HUES48 (cell line): ENCODE measurements around the gene ATXN7L2.
"Not testable (repeated sequence)": the region's sequence is repeated elsewhere in the genome, so short reads cannot be mapped to it uniquely, and the experiment has no call there.

Experiments
- H3K27ac ChIP-seq: one replicate; pipeline ENCODE4 v1.7.0; 2013; ENCODE audit warnings: low read depth, low read length, inconsistent platforms
- H3K27me3 ChIP-seq: 2 replicates; pipeline ENCODE4 v1.6.1; 2013; ENCODE audit warnings: mild to moderate bottlenecking, low read length; ENCODE audit not compliant: control insufficient read depth, insufficient read depth
- H3K36me3 ChIP-seq: 2 replicates; pipeline ENCODE4 v1.6.1; 2013; ENCODE audit warnings: low read length; ENCODE audit not compliant: control insufficient read depth, insufficient read depth
- H3K4me1 ChIP-seq: 2 replicates; pipeline ENCODE4 v1.6.1; 2013; ENCODE audit warnings: mild to moderate bottlenecking, low read length; ENCODE audit not compliant: control insufficient read depth, insufficient read depth
- H3K4me3 ChIP-seq: 2 replicates; pipeline ENCODE4 v1.5.1; 2013; ENCODE audit warnings: mild to moderate bottlenecking, low read depth, low read length
- H3K9ac ChIP-seq: 2 replicates; pipeline ENCODE4 v1.6.1; 2013; ENCODE audit warnings: mild to moderate bottlenecking, low read depth, low read length, moderate library complexity
- H3K9me3 ChIP-seq: 2 replicates; pipeline ENCODE4 v1.6.1; 2013; ENCODE audit warnings: low read length; ENCODE audit not compliant: control insufficient read depth, insufficient read depth

The ATXN7L2 gene

GRCh38 chr1:109483672-109484518 is at the start of gene ATXN7L2:
TSS of gene ATXN7L2 (plus strand) at chr1:109483905. CDS start at chr1:109483954, 49 bp downstream.
- no peaks in the 10 kb centered on the region for H3K27me3 ChIP-seq
- H3K4me3 ChIP-seq, result peak within 1 kb of the TSS; percentile 94
- peak within 1 kb of the TSS; percentile 95 for H3K9ac ChIP-seq
- peaks cover 9% of the 10 kb centered on the region; the same call in 1 of the 2 replicates for H3K4me1 ChIP-seq
- no peaks in the 10 kb centered on the region for H3K9me3 ChIP-seq
- H3K36me3 ChIP-seq, result peaks cover 22% of the 10 kb centered on the region; the same call in 1 of the 2 replicates
- peak within 1 kb of the TSS; percentile 96 for H3K27ac ChIP-seq

GRCh38 chr1:109434484-109434883 is 49.2 kb upstream of the ATXN7L2 start:
- H3K36me3 ChIP-seq, result no peaks in the 10 kb centered on the region
- H3K27ac ChIP-seq, result no peak overlapping the region
- H3K27me3 ChIP-seq, result no peaks in the 10 kb centered on the region
- no peaks in the 10 kb centered on the region for H3K4me1 ChIP-seq
- H3K4me3 ChIP-seq, result no peak overlapping the region
- no peaks in the 10 kb centered on the region for H3K9me3 ChIP-seq
- no peak overlapping the region for H3K9ac ChIP-seq

- no peaks in the 10 kb centered on the region for H3K27me3 ChIP-seq
- H3K4me3 ChIP-seq, result no peak overlapping the region
- H3K9me3 ChIP-seq, result no peaks in the 10 kb centered on the region
- H3K9ac ChIP-seq, result no peak overlapping the region
- no peaks in the 10 kb centered on the region for H3K36me3 ChIP-seq
- H3K4me1 ChIP-seq, result no peaks in the 10 kb centered on the region
- no peak overlapping the region for H3K27ac ChIP-seq
Observed at GRCh38 chr1:109438798-109439297, 44.9 kb upstream of the ATXN7L2 start.

GRCh38 chr1:109441069-109441468 is 42.6 kb upstream of the ATXN7L2 start:
- H3K9me3 ChIP-seq, result no peaks in the 10 kb centered on the region

GRCh38 chr1:109443476-109443875 is 40.2 kb upstream of the ATXN7L2 start:
- no peaks in the 10 kb centered on the region for H3K4me1 ChIP-seq

More at GRCh38 chr1:109441069-109441468, 42.6 kb upstream of the ATXN7L2 start:
- no peak overlapping the region for H3K4me3 ChIP-seq
- H3K4me1 ChIP-seq, result no peaks in the 10 kb centered on the region
- H3K36me3 ChIP-seq, result no peaks in the 10 kb centered on the region
- no peak overlapping the region for H3K9ac ChIP-seq
- no peak overlapping the region for H3K27ac ChIP-seq
- 0 out of 2 replicates have a peak, but pooled peaks cover 5% of the 10 kb centered on the region for H3K27me3 ChIP-seq

GRCh38 chr1:109444346-109444745 is 39.4 kb upstream of the ATXN7L2 start:
- no peak overlapping the region for H3K9ac ChIP-seq
- no peaks in the 10 kb centered on the region for H3K36me3 ChIP-seq

More at GRCh38 chr1:109443476-109443875, 40.2 kb upstream of the ATXN7L2 start:
- H3K27me3 ChIP-seq, result 0 out of 2 replicates have a peak, but pooled peaks cover 5% of the 10 kb centered on the region
- no peaks in the 10 kb centered on the region for H3K36me3 ChIP-seq
- H3K27ac ChIP-seq, result no peak overlapping the region
- H3K9me3 ChIP-seq, result no peaks in the 10 kb centered on the region
- H3K4me3 ChIP-seq, result no peak overlapping the region
- no peak overlapping the region for H3K9ac ChIP-seq

GRCh38 chr1:109445949-109446695 is 37.6 kb upstream of the ATXN7L2 start:
- H3K27me3 ChIP-seq, H3K9ac ChIP-seq, H3K36me3 ChIP-seq, H3K4me1 ChIP-seq, H3K4me3 ChIP-seq, H3K27ac ChIP-seq, H3K9me3 ChIP-seq: not testable (repeated sequence)

More at GRCh38 chr1:109444346-109444745, 39.4 kb upstream of the ATXN7L2 start:
- H3K27me3 ChIP-seq, result 0 out of 2 replicates have a peak, but pooled peaks cover 5% of the 10 kb centered on the region
- no peaks in the 10 kb centered on the region for H3K4me1 ChIP-seq
- no peak overlapping the region for H3K4me3 ChIP-seq
- no peak overlapping the region for H3K27ac ChIP-seq
- H3K9me3 ChIP-seq, result no peaks in the 10 kb centered on the region

- Histone ChIP-seq H3K36me3 (no peaks in the 10 kb centered on the region), H3K9me3 (no peaks in the 10 kb centered on the region)
Observed at GRCh38 chr1:109447524-109447923, 36.2 kb upstream of the ATXN7L2 start.

GRCh38 chr1:109454497-109455133 is 29.1 kb upstream of the ATXN7L2 start:
- Histone ChIP-seq H3K36me3 (no peaks in the 10 kb centered on the region), H3K27me3 (no peaks in the 10 kb centered on the region), H3K9ac (no peak overlapping the region), H3K27ac (no peak overlapping the region), H3K9me3 (peaks cover 16% of the 10 kb centered on the region), H3K4me1 (no peaks in the 10 kb centered on the region), H3K4me3 (no peak overlapping the region)

More at GRCh38 chr1:109447524-109447923, 36.2 kb upstream of the ATXN7L2 start:
- Histone ChIP-seq H3K27me3 (0 out of 2 replicates have a peak, but pooled peaks cover 5% of the 10 kb centered on the region), H3K27ac (no peak overlapping the region), H3K4me1 (no peaks in the 10 kb centered on the region), H3K4me3 (no peak overlapping the region), H3K9ac (no peak overlapping the region)

- peaks cover 16% of the 10 kb centered on the region for H3K9me3 ChIP-seq
- peaks cover 2% of the 10 kb centered on the region; the same call in 1 of the 2 replicates for H3K27me3 ChIP-seq
- H3K4me1 ChIP-seq, result no peaks in the 10 kb centered on the region
- no peaks in the 10 kb centered on the region for H3K36me3 ChIP-seq
- no peak overlapping the region for H3K27ac ChIP-seq
- H3K9ac ChIP-seq, result no peak overlapping the region
- H3K4me3 ChIP-seq, result no peak overlapping the region
Observed at GRCh38 chr1:109457819-109458218, 25.9 kb upstream of the ATXN7L2 start.
